ENCODE results near the gene LRMDA.

DNA sequence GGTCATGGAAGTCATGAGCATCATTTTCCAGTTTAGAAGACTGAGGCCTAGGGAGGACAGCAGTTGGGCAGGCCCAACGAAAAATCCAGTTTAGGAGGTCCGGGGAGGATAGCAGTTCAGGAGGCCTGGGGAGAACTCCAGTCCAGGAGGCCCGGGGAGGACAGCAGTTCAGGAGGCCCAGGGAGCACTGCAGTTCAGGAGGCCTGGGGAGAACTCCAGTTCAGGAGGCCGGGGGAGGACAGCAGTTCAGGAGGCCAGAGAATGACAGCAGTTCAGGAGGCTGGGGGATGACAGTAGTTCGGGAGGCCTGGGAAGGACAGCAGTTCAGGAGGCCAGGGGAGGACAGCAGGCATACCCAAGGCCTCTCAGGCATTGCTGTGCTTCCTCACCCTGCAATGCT is 453.4 kb downstream of the LRMDA start:
- TF ChIP-seq, protein P1, sequence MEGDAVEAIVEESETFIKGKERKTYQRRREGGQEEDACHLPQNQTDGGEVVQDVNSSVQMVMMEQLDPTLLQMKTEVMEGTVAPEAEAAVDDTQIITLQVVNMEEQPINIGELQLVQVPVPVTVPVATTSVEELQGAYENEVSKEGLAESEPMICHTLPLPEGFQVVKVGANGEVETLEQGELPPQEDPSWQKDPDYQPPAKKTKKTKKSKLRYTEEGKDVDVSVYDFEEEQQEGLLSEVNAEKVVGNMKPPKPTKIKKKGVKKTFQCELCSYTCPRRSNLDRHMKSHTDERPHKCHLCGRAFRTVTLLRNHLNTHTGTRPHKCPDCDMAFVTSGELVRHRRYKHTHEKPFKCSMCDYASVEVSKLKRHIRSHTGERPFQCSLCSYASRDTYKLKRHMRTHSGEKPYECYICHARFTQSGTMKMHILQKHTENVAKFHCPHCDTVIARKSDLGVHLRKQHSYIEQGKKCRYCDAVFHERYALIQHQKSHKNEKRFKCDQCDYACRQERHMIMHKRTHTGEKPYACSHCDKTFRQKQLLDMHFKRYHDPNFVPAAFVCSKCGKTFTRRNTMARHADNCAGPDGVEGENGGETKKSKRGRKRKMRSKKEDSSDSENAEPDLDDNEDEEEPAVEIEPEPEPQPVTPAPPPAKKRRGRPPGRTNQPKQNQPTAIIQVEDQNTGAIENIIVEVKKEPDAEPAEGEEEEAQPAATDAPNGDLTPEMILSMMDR (optimal IDR thresholded peaks at IDR 0.05 in 1 of 3, IDR thresholded peaks at IDR 0.05 in 1 of 3, conservative IDR thresholded peaks at IDR 0.05 in 1 of 3; ENCODE audit: extremely low read depth in 1 of 3, insufficient read depth in 2 of 3, low read length in 3 of 3), result no peak
- TF ChIP-seq EZH2 (IDR thresholded peaks at IDR 0.05; ENCODE audit: low read length), result no peak

Measured in keratinocyte (primary cell).